ENCODE measurements around the gene RTKN2. TPM values are rescaled to one million over a fixed set of nuclear protein-coding genes. Genes with fewer than 3 reads are reported as not detected.

RTKN2 gene
- total and polyA plus RNA-seq, 4 donors, result 0.05 to 0.93 (median 0.17) TPM; not detected in 1

DNA sequence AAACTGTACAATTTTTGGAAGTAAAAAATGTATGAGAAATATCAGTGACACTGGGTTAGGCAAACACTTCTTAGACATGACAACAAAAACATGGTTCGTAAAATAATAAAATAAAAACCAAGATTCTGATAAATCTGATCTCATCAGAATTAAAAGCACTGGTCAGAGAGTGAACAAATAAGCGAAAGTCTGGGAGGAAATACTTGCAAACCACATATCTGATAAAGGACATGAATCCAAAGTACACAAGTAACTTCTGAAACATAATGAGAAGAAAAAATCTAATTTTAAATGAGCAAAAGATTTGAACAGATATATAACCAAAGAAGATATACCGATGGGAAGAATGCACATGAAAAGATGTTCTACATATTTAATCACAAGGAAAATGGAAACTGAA, 91.5 kb downstream of the RTKN2 start:
- WGBS, result 90% methylated on average over 3 of the region's 3 CpGs
- Histone ChIP-seq H3K27me3 (ENCODE audit: control insufficient read depth in 4 of 4, insufficient read depth in 4 of 4, low read length in 3 of 4) (no peaks in the 10 kb centered on the region), H3K4me1 (ENCODE audit: control insufficient read depth in 4 of 4, insufficient read depth in 4 of 4, low read length in 3 of 4) (no peaks in the 10 kb centered on the region), H3K9me3 (ENCODE audit: control insufficient read depth in 4 of 4, low read length in 3 of 4) (peaks cover 0 to 5% (median 0%) of the 10 kb centered on the region in 4 donors), H3K36me3 (ENCODE audit: control insufficient read depth in 4 of 4, insufficient read depth in 3 of 4, low read depth in 1 of 4, low read length in 3 of 4) (no peaks in the 10 kb centered on the region), H3K27ac (ENCODE audit: low read depth in 1 of 2, low read length in 2 of 2) (no peak overlapping the region), H3K9ac (ENCODE audit: low read depth in 1 of 2, low read length in 2 of 2) (no peak overlapping the region), H3K4me3 (ENCODE audit: low read depth in 1 of 3, low read length in 3 of 3) (no peak overlapping the region)
- DNase-seq (ENCODE audit: low spot score), result no peak
- TF ChIP-seq, protein P1, sequence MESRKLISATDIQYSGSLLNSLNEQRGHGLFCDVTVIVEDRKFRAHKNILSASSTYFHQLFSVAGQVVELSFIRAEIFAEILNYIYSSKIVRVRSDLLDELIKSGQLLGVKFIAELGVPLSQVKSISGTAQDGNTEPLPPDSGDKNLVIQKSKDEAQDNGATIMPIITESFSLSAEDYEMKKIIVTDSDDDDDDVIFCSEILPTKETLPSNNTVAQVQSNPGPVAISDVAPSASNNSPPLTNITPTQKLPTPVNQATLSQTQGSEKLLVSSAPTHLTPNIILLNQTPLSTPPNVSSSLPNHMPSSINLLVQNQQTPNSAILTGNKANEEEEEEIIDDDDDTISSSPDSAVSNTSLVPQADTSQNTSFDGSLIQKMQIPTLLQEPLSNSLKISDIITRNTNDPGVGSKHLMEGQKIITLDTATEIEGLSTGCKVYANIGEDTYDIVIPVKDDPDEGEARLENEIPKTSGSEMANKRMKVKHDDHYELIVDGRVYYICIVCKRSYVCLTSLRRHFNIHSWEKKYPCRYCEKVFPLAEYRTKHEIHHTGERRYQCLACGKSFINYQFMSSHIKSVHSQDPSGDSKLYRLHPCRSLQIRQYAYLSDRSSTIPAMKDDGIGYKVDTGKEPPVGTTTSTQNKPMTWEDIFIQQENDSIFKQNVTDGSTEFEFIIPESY (IDR thresholded peaks at IDR 0.05), result no peak
- no peak for TF ChIP-seq JUND (IDR thresholded peaks at IDR 0.05)
- TF ChIP-seq YY1 (IDR thresholded peaks at IDR 0.05), result no peak
- TF ChIP-seq HNF4A (conservative IDR thresholded peaks at IDR 0.05), result no peak
- TF ChIP-seq, protein P2, sequence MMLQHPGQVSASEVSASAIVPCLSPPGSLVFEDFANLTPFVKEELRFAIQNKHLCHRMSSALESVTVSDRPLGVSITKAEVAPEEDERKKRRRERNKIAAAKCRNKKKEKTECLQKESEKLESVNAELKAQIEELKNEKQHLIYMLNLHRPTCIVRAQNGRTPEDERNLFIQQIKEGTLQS (IDR thresholded peaks at IDR 0.05), result no peak
- no peak for TF ChIP-seq TAF1 (conservative IDR thresholded peaks at IDR 0.05)
- TF ChIP-seq RAD21 (IDR thresholded peaks at IDR 0.05), result no peak

DNA sequence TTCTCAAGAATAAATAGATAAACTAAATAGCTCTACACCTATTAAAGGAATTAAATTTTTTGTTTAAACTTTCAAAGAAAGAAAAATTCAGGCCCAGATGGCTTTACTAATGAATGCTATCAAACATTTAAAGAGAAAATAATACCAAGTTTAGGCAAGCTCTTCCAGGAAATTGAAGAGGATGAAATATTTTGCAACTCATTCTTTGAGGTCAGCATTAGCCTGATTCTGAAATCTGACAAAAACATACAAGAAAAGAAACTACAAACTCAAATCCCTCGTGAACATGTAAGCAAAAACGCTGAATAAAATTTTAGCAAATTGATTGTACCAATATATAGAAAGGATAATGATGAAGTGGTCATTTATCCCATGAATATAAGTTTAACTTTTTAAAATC, 93.4 kb downstream of the RTKN2 start:
- WGBS, result 71% methylated on average over 2 of the region's 2 CpGs
- H3K4me1 ChIP-seq (ENCODE audit: control insufficient read depth in 4 of 4, insufficient read depth in 4 of 4, low read length in 3 of 4), result no peaks in the 10 kb centered on the region
- H3K27ac ChIP-seq (ENCODE audit: low read depth in 1 of 2, low read length in 2 of 2), result no peak overlapping the region
- no peak overlapping the region for H3K4me3 ChIP-seq (ENCODE audit: low read depth in 1 of 3, low read length in 3 of 3)
- H3K9me3 ChIP-seq (ENCODE audit: control insufficient read depth in 4 of 4, low read length in 3 of 4), result peaks cover 0 to 9% (median 0%) of the 10 kb centered on the region in 4 donors
- H3K27me3 ChIP-seq (ENCODE audit: control insufficient read depth in 4 of 4, insufficient read depth in 4 of 4, low read length in 3 of 4), result no peaks in the 10 kb centered on the region
- TF ChIP-seq EGR1 (IDR thresholded peaks at IDR 0.05; ENCODE audit: low read depth in 2 of 2) (no peak), RAD21 (IDR thresholded peaks at IDR 0.05) (no peak), HNF4A (conservative IDR thresholded peaks at IDR 0.05) (no peak), FOXA1 (IDR thresholded peaks at IDR 0.05) (no peak), TAF1 (conservative IDR thresholded peaks at IDR 0.05) (no peak), HNF4G (IDR thresholded peaks at IDR 0.05) (no peak), JUND (IDR thresholded peaks at IDR 0.05) (no peak), GABPA (IDR thresholded peaks at IDR 0.05 in 1 of 2, conservative IDR thresholded peaks at IDR 0.05 in 1 of 2) (no peak), SP1 (IDR thresholded peaks at IDR 0.05) (no peak), FOXA2 (IDR thresholded peaks at IDR 0.05) (no peak), RXRA (IDR thresholded peaks at IDR 0.05) (no peak)
- TF ChIP-seq, protein P1 (IDR thresholded peaks at IDR 0.05), result no peak
- TF ChIP-seq, protein P3, sequence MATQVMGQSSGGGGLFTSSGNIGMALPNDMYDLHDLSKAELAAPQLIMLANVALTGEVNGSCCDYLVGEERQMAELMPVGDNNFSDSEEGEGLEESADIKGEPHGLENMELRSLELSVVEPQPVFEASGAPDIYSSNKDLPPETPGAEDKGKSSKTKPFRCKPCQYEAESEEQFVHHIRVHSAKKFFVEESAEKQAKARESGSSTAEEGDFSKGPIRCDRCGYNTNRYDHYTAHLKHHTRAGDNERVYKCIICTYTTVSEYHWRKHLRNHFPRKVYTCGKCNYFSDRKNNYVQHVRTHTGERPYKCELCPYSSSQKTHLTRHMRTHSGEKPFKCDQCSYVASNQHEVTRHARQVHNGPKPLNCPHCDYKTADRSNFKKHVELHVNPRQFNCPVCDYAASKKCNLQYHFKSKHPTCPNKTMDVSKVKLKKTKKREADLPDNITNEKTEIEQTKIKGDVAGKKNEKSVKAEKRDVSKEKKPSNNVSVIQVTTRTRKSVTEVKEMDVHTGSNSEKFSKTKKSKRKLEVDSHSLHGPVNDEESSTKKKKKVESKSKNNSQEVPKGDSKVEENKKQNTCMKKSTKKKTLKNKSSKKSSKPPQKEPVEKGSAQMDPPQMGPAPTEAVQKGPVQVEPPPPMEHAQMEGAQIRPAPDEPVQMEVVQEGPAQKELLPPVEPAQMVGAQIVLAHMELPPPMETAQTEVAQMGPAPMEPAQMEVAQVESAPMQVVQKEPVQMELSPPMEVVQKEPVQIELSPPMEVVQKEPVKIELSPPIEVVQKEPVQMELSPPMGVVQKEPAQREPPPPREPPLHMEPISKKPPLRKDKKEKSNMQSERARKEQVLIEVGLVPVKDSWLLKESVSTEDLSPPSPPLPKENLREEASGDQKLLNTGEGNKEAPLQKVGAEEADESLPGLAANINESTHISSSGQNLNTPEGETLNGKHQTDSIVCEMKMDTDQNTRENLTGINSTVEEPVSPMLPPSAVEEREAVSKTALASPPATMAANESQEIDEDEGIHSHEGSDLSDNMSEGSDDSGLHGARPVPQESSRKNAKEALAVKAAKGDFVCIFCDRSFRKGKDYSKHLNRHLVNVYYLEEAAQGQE (IDR thresholded peaks at IDR 0.05), result no peak
- TF ChIP-seq, protein P4, sequence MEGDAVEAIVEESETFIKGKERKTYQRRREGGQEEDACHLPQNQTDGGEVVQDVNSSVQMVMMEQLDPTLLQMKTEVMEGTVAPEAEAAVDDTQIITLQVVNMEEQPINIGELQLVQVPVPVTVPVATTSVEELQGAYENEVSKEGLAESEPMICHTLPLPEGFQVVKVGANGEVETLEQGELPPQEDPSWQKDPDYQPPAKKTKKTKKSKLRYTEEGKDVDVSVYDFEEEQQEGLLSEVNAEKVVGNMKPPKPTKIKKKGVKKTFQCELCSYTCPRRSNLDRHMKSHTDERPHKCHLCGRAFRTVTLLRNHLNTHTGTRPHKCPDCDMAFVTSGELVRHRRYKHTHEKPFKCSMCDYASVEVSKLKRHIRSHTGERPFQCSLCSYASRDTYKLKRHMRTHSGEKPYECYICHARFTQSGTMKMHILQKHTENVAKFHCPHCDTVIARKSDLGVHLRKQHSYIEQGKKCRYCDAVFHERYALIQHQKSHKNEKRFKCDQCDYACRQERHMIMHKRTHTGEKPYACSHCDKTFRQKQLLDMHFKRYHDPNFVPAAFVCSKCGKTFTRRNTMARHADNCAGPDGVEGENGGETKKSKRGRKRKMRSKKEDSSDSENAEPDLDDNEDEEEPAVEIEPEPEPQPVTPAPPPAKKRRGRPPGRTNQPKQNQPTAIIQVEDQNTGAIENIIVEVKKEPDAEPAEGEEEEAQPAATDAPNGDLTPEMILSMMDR (IDR thresholded peaks at IDR 0.05; ENCODE audit: low read depth, low read length, missing input control), result no peak
- TF ChIP-seq, protein P5, sequence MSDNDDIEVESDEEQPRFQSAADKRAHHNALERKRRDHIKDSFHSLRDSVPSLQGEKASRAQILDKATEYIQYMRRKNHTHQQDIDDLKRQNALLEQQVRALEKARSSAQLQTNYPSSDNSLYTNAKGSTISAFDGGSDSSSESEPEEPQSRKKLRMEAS (IDR thresholded peaks at IDR 0.05), result no peak
- H3K36me3 ChIP-seq (ENCODE audit: control insufficient read depth in 4 of 4, insufficient read depth in 3 of 4, low read depth in 1 of 4, low read length in 3 of 4), result no peaks in the 10 kb centered on the region
- no peak overlapping the region for H3K9ac ChIP-seq (ENCODE audit: low read depth in 1 of 2, low read length in 2 of 2)
- DNase-seq (ENCODE audit: low spot score), result no peak

All from liver (tissue), 9 donors.